Endothelial cell of umbilical vein (primary cell): ENCODE results near the gene LRP6.

Experiments
- CTCF ChIP-seq, 2 donors: IDR thresholded peaks; 1 replicate in 1 of 2; 2 replicates in 1 of 2; pipeline ENCODE4 v1.5.1; 2011; ENCODE audit warnings: low read length in 2 of 2, mild to moderate bottlenecking in 2 of 2, moderate library complexity in 2 of 2, control low read depth in 1 of 2, inconsistent platforms in 1 of 2, low read depth in 1 of 2; ENCODE audit not compliant: insufficient read depth in 1 of 2; ENCODE audit errors: extremely low read depth in 1 of 2
- FOS ChIP-seq: IDR thresholded peaks from 2 replicates; pipeline ENCODE4 v1.6.1; 2011; ENCODE audit warnings: mild to moderate bottlenecking, low read length, moderate library complexity, borderline replicate concordance; ENCODE audit not compliant: insufficient read depth

- TF ChIP-seq CTCF (IDR thresholded peaks at IDR 0.05; ENCODE audit: extremely low read depth in 1 of 2, insufficient read depth in 1 of 2, low read depth in 1 of 2, low read length in 2 of 2) (no peak), FOS (no peak)
Observed at GRCh38 chr12:12182703-12183365, 84.0 kb downstream of the LRP6 start.
